ENCODE data around the gene SLC35E2B.

DNA sequence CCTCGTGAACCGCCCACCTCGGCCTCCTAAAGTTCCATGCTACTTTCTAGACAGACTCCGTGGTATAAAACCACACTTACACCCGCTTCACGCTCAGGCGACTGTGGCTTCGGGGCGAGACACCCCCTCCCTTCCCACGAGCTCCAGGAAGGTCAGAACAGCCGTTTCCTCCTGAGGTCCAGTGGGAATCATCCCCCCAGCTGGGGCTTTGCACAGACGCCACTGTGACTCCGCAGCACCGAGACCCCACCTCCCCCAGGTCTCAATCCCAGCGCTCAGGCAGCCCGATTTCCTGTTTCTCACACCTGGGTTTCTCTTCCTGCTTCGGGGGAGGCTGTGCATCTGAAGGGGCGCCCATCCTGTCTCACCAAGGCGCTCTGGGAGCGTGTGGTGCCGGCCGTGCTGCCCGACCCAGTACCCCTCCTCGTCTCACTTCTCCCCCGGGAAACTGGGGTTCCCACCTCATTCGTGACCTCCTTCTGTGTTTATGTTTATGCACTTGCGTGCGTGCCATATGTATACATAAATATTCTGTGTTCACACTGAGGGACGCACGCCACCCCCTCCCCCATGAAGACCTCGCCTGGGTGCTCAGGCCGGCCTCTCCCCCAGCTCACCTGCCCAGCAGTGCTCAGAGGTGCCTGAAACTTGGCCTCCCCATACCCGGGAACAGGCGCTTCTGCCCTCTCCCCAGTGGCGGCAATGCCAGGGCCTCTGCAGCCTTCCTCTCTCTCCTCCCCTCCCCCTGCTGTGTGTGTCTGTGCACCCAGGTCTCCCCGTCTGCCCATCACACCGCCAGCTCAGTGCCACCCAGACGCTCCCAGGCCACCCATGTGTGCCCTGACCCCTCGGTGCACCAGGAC is 14.6 kb downstream of the SLC35E2B start:
- no peak for TF ChIP-seq ZNF416 (CRISPR knock-in tag; IDR thresholded peaks at IDR 0.05)
- TF ChIP-seq, protein P1, sequence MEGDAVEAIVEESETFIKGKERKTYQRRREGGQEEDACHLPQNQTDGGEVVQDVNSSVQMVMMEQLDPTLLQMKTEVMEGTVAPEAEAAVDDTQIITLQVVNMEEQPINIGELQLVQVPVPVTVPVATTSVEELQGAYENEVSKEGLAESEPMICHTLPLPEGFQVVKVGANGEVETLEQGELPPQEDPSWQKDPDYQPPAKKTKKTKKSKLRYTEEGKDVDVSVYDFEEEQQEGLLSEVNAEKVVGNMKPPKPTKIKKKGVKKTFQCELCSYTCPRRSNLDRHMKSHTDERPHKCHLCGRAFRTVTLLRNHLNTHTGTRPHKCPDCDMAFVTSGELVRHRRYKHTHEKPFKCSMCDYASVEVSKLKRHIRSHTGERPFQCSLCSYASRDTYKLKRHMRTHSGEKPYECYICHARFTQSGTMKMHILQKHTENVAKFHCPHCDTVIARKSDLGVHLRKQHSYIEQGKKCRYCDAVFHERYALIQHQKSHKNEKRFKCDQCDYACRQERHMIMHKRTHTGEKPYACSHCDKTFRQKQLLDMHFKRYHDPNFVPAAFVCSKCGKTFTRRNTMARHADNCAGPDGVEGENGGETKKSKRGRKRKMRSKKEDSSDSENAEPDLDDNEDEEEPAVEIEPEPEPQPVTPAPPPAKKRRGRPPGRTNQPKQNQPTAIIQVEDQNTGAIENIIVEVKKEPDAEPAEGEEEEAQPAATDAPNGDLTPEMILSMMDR (IDR thresholded peaks at IDR 0.05) = no peak
- no peak for TF ChIP-seq ZNF263 (CRISPR knock-in tag; IDR thresholded peaks at IDR 0.05; ENCODE audit: low read depth)
- TF ChIP-seq, protein P2, sequence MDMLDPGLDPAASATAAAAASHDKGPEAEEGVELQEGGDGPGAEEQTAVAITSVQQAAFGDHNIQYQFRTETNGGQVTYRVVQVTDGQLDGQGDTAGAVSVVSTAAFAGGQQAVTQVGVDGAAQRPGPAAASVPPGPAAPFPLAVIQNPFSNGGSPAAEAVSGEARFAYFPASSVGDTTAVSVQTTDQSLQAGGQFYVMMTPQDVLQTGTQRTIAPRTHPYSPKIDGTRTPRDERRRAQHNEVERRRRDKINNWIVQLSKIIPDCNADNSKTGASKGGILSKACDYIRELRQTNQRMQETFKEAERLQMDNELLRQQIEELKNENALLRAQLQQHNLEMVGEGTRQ (CRISPR knock-in tag; IDR thresholded peaks at IDR 0.05) = no peak
- TF ChIP-seq, protein P3, sequence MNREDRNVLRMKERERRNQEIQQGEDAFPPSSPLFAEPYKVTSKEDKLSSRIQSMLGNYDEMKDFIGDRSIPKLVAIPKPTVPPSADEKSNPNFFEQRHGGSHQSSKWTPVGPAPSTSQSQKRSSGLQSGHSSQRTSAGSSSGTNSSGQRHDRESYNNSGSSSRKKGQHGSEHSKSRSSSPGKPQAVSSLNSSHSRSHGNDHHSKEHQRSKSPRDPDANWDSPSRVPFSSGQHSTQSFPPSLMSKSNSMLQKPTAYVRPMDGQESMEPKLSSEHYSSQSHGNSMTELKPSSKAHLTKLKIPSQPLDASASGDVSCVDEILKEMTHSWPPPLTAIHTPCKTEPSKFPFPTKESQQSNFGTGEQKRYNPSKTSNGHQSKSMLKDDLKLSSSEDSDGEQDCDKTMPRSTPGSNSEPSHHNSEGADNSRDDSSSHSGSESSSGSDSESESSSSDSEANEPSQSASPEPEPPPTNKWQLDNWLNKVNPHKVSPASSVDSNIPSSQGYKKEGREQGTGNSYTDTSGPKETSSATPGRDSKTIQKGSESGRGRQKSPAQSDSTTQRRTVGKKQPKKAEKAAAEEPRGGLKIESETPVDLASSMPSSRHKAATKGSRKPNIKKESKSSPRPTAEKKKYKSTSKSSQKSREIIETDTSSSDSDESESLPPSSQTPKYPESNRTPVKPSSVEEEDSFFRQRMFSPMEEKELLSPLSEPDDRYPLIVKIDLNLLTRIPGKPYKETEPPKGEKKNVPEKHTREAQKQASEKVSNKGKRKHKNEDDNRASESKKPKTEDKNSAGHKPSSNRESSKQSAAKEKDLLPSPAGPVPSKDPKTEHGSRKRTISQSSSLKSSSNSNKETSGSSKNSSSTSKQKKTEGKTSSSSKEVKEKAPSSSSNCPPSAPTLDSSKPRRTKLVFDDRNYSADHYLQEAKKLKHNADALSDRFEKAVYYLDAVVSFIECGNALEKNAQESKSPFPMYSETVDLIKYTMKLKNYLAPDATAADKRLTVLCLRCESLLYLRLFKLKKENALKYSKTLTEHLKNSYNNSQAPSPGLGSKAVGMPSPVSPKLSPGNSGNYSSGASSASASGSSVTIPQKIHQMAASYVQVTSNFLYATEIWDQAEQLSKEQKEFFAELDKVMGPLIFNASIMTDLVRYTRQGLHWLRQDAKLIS (CRISPR knock-in tag; IDR thresholded peaks at IDR 0.05; ENCODE audit: borderline replicate concordance) = no peak
- no peak for TF ChIP-seq TCF7 (CRISPR knock-in tag; IDR thresholded peaks at IDR 0.05; ENCODE audit: low read depth)
- no peak for TF ChIP-seq ZNF138 (CRISPR knock-in tag; conservative IDR thresholded peaks at IDR 0.05)
- TF ChIP-seq, protein P4, sequence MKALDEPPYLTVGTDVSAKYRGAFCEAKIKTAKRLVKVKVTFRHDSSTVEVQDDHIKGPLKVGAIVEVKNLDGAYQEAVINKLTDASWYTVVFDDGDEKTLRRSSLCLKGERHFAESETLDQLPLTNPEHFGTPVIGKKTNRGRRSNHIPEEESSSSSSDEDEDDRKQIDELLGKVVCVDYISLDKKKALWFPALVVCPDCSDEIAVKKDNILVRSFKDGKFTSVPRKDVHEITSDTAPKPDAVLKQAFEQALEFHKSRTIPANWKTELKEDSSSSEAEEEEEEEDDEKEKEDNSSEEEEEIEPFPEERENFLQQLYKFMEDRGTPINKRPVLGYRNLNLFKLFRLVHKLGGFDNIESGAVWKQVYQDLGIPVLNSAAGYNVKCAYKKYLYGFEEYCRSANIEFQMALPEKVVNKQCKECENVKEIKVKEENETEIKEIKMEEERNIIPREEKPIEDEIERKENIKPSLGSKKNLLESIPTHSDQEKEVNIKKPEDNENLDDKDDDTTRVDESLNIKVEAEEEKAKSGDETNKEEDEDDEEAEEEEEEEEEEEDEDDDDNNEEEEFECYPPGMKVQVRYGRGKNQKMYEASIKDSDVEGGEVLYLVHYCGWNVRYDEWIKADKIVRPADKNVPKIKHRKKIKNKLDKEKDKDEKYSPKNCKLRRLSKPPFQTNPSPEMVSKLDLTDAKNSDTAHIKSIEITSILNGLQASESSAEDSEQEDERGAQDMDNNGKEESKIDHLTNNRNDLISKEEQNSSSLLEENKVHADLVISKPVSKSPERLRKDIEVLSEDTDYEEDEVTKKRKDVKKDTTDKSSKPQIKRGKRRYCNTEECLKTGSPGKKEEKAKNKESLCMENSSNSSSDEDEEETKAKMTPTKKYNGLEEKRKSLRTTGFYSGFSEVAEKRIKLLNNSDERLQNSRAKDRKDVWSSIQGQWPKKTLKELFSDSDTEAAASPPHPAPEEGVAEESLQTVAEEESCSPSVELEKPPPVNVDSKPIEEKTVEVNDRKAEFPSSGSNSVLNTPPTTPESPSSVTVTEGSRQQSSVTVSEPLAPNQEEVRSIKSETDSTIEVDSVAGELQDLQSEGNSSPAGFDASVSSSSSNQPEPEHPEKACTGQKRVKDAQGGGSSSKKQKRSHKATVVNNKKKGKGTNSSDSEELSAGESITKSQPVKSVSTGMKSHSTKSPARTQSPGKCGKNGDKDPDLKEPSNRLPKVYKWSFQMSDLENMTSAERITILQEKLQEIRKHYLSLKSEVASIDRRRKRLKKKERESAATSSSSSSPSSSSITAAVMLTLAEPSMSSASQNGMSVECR (CRISPR knock-in tag; IDR thresholded peaks at IDR 0.05; ENCODE audit: borderline replicate concordance) = no peak
- TF ChIP-seq, protein P5, sequence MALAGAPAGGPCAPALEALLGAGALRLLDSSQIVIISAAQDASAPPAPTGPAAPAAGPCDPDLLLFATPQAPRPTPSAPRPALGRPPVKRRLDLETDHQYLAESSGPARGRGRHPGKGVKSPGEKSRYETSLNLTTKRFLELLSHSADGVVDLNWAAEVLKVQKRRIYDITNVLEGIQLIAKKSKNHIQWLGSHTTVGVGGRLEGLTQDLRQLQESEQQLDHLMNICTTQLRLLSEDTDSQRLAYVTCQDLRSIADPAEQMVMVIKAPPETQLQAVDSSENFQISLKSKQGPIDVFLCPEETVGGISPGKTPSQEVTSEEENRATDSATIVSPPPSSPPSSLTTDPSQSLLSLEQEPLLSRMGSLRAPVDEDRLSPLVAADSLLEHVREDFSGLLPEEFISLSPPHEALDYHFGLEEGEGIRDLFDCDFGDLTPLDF (CRISPR knock-in tag; IDR thresholded peaks at IDR 0.05) = no peak
- TF ChIP-seq, protein P6, sequence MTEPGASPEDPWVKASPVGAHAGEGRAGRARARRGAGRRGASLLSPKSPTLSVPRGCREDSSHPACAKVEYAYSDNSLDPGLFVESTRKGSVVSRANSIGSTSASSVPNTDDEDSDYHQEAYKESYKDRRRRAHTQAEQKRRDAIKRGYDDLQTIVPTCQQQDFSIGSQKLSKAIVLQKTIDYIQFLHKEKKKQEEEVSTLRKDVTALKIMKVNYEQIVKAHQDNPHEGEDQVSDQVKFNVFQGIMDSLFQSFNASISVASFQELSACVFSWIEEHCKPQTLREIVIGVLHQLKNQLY (CRISPR knock-in tag; IDR thresholded peaks at IDR 0.05) = no peak
- TF ChIP-seq IRF2 (CRISPR knock-in tag; IDR thresholded peaks at IDR 0.05; ENCODE audit: borderline replicate concordance, low read depth) = no peak
- no peak for TF ChIP-seq NR1H2 (CRISPR knock-in tag; IDR thresholded peaks at IDR 0.05)
- no peak for TF ChIP-seq GABPB1 (CRISPR knock-in tag; IDR thresholded peaks at IDR 0.05)
- TF ChIP-seq, protein P7, sequence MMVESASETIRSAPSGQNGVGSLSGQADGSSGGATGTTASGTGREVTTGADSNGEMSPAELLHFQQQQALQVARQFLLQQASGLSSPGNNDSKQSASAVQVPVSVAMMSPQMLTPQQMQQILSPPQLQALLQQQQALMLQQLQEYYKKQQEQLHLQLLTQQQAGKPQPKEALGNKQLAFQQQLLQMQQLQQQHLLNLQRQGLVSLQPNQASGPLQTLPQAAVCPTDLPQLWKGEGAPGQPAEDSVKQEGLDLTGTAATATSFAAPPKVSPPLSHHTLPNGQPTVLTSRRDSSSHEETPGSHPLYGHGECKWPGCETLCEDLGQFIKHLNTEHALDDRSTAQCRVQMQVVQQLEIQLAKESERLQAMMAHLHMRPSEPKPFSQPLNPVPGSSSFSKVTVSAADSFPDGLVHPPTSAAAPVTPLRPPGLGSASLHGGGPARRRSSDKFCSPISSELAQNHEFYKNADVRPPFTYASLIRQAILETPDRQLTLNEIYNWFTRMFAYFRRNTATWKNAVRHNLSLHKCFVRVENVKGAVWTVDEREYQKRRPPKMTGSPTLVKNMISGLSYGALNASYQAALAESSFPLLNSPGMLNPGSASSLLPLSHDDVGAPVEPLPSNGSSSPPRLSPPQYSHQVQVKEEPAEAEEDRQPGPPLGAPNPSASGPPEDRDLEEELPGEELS (CRISPR knock-in tag; IDR thresholded peaks at IDR 0.05) = no peak
